Chondrocyte (in vitro differentiated cells): ENCODE results near the gene AFF2. TPM values are rescaled to one million over a fixed set of nuclear protein-coding genes. Genes with fewer than 3 reads are reported as not detected.

Experiments used
- DNase-seq: peaks from one replicate; pipeline ENCODE4 v3.0.0; 2021; ENCODE audit warnings: mixed read lengths, low spot score
- H3K27ac Mint-ChIP-seq: one replicate; pipeline ENCODE4 v1.8.0; 2021; ENCODE audit warnings: mild to moderate bottlenecking, moderate library complexity, mixed read lengths; ENCODE audit not compliant: unreplicated experiment
- H3K27me3 Mint-ChIP-seq: 2 replicates; pipeline ENCODE4 v1.8.0; 2021; ENCODE audit warnings: low read depth, mixed read lengths
- H3K36me3 Mint-ChIP-seq: 2 replicates; pipeline ENCODE4 v1.8.0; 2021; ENCODE audit warnings: low read depth, mixed read lengths
- H3K4me1 Mint-ChIP-seq: 2 replicates; pipeline ENCODE4 v1.8.0; 2021; ENCODE audit warnings: low read depth, mild to moderate bottlenecking, mixed read lengths
- H3K4me3 Mint-ChIP-seq: one replicate; pipeline ENCODE4 v1.8.0; 2021; ENCODE audit warnings: mild to moderate bottlenecking, moderate library complexity, mixed read lengths; ENCODE audit not compliant: unreplicated experiment
- H3K9me3 Mint-ChIP-seq: 2 replicates; pipeline ENCODE4 v1.8.0; 2021; ENCODE audit warnings: low read depth, mixed read lengths
- total RNA-seq: library from RNA; stranded (reverse); gene quantifications from 3 replicates; pipeline ENCODE4 v1.2.1, GENCODE V29; 2021
- TF ChIP-seq, protein P1 (sequence below): fragments of 200-600 bp; sonication (generic); IDR thresholded peaks from 2 replicates; pipeline ENCODE4 v1.5.0; 2021; ENCODE audit warnings: antibody characterized with exemption, mild to moderate bottlenecking, moderate library complexity

Gene AFF2
- total RNA-seq, 1 donor from 2014 or later, result 22.4 TPM

- Mint-ChIP-seq H3K27me3 (no peaks in the 10 kb centered on the region), H3K27ac (no peak overlapping the region), H3K4me1 (peaks cover 17% of the 10 kb centered on the region), H3K36me3 (no peaks in the 10 kb centered on the region), H3K4me3 (no peak overlapping the region), H3K9me3 (peaks cover 2% of the 10 kb centered on the region)
- no peak for DNase-seq
- TF ChIP-seq, protein P1, sequence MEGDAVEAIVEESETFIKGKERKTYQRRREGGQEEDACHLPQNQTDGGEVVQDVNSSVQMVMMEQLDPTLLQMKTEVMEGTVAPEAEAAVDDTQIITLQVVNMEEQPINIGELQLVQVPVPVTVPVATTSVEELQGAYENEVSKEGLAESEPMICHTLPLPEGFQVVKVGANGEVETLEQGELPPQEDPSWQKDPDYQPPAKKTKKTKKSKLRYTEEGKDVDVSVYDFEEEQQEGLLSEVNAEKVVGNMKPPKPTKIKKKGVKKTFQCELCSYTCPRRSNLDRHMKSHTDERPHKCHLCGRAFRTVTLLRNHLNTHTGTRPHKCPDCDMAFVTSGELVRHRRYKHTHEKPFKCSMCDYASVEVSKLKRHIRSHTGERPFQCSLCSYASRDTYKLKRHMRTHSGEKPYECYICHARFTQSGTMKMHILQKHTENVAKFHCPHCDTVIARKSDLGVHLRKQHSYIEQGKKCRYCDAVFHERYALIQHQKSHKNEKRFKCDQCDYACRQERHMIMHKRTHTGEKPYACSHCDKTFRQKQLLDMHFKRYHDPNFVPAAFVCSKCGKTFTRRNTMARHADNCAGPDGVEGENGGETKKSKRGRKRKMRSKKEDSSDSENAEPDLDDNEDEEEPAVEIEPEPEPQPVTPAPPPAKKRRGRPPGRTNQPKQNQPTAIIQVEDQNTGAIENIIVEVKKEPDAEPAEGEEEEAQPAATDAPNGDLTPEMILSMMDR, result no peak
These were observed 68.3 kb downstream of the AFF2 start for GRCh38 chrX:148568763-148569162.

DNA sequence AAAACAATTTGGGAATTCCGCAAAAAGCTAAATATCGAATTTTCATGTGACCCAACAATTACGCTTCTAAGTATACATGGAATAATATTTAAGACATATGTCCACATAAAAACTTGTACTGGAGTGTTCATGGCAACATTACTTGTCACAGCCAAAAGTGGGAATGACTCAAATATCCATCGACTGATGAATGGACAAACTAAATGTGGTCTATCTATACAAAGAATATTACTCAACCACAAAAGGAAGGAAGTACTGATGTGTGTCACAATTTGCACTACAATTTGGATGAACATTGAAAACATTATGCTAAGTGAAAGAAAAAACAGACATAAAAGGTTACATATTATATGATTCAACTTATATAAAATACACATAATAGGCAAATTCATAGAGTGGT lies 71.9 kb downstream of the AFF2 start:
- TF ChIP-seq, protein P1, result no peak
- Mint-ChIP-seq H3K27me3 (no peaks in the 10 kb centered on the region), H3K4me1 (peaks cover 14% of the 10 kb centered on the region), H3K27ac (no peak overlapping the region), H3K36me3 (no peaks in the 10 kb centered on the region), H3K4me3 (no peak overlapping the region), H3K9me3 (peaks cover 6% of the 10 kb centered on the region)
- DNase-seq, result no peak

DNA sequence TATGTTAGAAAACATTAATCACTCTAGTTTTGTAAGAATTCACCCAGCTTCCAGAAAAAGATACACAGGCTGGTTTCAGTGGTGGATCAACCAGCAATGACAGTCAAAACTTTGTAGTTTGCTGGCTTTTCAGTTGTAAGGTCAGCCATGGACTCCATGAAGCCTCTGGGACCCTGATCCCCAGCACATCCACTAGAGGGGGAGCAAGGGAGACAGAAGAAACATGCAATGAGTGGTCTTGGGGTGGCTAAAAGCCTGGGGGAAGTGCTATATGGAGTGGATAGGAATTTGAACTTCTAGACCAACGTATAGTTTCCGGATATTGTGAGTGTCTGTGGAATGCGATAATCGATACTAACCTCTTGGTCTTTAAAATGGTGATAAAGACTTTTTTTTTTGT lies 72.7 kb downstream of the AFF2 start:
- Mint-ChIP-seq H3K36me3 (no peaks in the 10 kb centered on the region), H3K27ac (no peak overlapping the region), H3K4me3 (no peak overlapping the region), H3K27me3 (no peaks in the 10 kb centered on the region), H3K9me3 (peaks cover 6% of the 10 kb centered on the region), H3K4me1 (peaks cover 14% of the 10 kb centered on the region)
- DNase-seq, result no peak
- TF ChIP-seq, protein P1, result peak; percentile 10

DNA sequence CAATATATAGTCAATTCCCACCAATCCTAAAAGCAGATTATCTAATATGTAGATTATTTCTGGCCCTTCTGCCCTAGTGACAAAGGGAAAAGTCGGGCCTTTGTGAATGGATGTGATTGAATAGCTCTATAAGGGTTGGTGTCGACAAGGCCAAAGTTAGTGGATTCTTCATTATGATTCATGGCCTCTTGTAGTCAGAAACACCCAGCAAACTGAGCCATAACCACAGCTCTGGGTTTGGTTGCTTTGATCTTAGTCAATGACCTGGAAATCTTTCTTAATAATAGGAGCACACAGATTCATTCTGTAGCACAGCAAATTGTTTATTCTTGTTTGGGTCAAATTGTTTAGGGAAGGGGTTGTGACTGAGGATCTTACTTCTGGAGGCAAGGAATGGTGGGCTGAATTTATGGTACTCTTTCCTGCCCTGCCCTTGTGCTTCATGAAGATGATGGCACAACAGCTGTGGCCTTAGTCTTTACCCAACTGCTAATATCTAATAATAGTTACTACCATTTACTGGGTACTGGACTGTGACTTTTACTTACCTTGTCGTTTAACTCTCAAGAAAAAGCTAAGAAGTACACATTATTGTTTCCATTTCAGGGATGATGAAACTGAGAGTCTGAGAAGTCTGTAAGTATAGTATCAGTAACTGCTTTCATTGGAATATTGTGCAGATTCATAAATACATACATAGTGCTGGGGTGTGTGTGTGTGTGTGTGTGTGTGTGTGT lies 74.0 kb downstream of the AFF2 start:
- TF ChIP-seq, protein P1, result no peak
- Mint-ChIP-seq H3K9me3 (peaks cover 4% of the 10 kb centered on the region), H3K4me1 (peaks cover 13% of the 10 kb centered on the region), H3K27ac (no peak overlapping the region), H3K27me3 (no peaks in the 10 kb centered on the region), H3K4me3 (no peak overlapping the region), H3K36me3 (no peaks in the 10 kb centered on the region)
- no peak for DNase-seq

GRCh38 chrX:148576396-148576795 lies 76.0 kb downstream of the AFF2 start:
- H3K27ac Mint-ChIP-seq, result no peak overlapping the region
- H3K4me3 Mint-ChIP-seq, result no peak overlapping the region
- H3K9me3 Mint-ChIP-seq, result peaks cover 4% of the 10 kb centered on the region
- peaks cover 13% of the 10 kb centered on the region for H3K4me1 Mint-ChIP-seq
- DNase-seq, result no peak
- no peaks in the 10 kb centered on the region for H3K36me3 Mint-ChIP-seq
- TF ChIP-seq, protein P1, result no peak
- no peaks in the 10 kb centered on the region for H3K27me3 Mint-ChIP-seq
